C4-2B (cell line): Measurements from ENCODE around the gene POLR2F.

Experiments used
- H3K27ac ChIP-seq: fragments of 450-650 bp; 2 replicates; pipeline ENCODE4 v1.5.1; 2017
- ZFX ChIP-seq: fragments of 450-650 bp; IDR thresholded peaks from 2 replicates; pipeline ENCODE4 v1.6.1; 2017
- TF ChIP-seq, protein P1 (sequence below): fragments of 450-650 bp; conservative IDR thresholded peaks from 2 replicates; pipeline ENCODE4 v1.5.1; 2017; ENCODE audit warnings: mild to moderate bottlenecking

Gene POLR2F

DNA sequence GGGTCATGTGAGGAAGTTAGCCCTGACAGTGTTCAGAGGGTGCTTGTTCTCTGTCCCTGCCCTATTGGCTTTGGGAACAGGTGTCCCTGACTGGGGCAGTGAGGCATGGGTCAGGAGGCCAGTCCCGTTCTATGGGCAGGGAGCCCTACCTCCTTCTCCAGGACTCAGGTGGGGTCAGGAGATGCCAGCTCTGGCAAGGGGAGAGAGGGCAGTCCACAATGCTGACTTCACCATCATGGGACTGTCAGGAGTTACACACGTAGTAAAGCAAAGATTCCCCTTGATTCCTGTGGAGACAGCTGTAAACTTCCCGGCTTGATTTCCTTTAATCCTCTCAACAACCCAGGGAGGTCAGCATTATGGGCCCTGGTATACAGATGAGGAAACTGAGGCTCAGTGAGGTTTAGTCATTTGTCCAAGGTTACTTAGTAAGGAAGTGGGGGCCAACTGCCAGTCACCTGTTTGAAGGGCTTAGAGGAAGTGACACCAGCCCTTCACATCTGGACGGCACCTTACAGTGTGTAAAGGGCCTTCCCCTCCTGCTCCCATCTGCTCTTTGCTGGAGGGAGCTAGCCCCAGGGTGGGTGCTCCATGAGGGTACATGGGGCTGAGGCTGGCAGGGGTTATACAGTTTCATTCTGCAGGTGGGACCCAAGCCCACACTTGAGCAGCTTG, 35.5 kb upstream of the POLR2F start:
- H3K27ac ChIP-seq, result no peak overlapping the region
- TF ChIP-seq ZFX, result no peak
- TF ChIP-seq, protein P1, sequence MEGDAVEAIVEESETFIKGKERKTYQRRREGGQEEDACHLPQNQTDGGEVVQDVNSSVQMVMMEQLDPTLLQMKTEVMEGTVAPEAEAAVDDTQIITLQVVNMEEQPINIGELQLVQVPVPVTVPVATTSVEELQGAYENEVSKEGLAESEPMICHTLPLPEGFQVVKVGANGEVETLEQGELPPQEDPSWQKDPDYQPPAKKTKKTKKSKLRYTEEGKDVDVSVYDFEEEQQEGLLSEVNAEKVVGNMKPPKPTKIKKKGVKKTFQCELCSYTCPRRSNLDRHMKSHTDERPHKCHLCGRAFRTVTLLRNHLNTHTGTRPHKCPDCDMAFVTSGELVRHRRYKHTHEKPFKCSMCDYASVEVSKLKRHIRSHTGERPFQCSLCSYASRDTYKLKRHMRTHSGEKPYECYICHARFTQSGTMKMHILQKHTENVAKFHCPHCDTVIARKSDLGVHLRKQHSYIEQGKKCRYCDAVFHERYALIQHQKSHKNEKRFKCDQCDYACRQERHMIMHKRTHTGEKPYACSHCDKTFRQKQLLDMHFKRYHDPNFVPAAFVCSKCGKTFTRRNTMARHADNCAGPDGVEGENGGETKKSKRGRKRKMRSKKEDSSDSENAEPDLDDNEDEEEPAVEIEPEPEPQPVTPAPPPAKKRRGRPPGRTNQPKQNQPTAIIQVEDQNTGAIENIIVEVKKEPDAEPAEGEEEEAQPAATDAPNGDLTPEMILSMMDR, result no peak

DNA sequence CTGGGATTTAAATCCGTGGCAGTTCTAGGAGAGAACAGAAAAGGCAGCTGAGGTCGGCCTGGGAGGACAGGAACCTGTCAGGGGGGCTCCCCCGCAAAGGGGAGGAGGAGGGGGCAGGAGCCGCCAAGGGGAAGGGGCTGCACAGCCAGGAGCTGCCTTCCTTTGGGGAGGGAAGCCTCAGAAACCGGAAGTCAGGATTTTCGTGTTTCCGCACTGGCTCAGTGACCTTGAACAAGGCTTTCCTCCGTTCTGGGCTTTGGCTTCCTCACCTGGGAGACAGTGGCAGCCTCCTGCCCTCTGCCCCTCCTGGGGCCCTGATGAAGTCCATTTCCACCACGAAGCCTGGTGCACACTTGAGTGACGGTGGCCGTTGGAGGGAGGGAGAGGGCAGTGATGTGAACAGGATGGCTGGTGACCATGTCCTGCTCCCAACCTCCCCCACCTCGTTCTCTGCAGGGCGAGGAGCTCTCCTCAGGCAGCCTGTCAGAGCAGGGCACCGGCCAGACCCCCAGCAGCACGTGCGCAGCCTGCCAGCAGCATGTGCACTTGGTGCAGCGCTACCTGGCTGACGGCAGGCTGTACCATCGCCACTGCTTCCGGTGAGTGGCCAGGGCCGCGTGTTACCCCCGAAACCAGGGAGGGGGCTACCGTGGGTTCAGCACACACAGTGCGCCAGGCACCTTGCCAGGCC, 34.8 kb upstream of the POLR2F start:
- no peak for TF ChIP-seq ZFX
- TF ChIP-seq, protein P1, result no peak

DNA sequence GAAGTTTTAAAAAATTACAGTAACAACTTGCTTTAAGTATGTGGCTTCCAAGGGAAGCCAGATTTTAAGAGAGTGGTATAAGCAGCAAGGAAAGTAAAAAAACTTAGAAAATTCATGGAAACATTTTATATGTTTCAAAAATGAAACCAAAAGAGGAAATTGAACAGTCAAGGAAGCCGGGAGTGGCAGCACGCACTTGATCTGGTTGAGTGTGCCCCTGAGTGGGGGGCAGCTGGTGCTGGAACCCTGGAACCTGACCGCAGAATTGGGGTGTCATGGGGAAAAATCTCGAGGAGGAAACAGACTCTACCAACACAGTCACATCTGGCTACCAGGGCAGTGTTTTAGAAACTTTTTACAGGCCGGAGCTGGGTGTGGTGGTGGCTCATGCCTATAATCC, 33.4 kb upstream of the POLR2F start:
- no peak overlapping the region for H3K27ac ChIP-seq
- TF ChIP-seq, protein P1, result no peak
- TF ChIP-seq ZFX, result no peak

More for the DNA sequence above, 34.8 kb upstream of the POLR2F start:
- no peak overlapping the region for H3K27ac ChIP-seq

DNA sequence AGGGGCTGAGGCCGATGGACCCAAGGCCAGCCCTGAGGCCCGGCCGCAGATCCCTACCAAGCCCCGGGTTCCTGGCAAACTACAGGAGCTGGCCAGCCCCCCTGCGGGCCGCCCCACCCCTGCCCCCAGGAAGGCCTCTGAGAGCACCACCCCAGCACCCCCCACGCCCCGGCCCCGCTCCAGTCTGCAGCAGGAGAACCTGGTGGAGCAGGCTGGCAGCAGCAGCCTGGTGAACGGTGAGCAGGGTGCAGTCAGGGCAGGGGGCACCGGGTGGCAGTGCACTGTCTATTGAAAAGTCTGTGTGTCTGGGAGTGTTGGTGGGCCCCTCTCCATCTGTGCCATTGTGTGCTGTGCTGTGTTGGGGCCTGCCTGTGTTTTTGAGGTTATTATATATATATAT, 31.3 kb upstream of the POLR2F start:
- H3K27ac ChIP-seq, result no peak overlapping the region
- no peak for TF ChIP-seq ZFX
- TF ChIP-seq, protein P1, result no peak

DNA sequence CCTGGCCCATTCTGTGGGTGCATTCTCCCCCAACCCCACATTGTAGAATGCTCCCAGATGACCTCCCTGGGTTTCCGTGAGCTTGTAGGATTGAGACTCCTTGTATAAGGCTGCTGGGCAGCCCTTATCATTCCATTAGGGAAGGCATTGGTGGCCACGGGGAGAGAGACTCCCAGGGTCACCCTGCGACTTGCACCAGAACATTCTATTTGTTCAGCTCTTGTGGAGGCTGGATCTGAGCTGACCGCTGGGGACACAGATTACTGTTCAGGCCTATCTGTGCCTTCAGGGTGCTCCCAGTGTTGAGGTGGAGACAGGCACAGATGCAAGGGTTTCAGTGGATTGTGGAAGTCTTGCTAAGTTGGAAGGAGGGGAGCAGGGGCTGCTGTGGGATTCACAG, 29.6 kb upstream of the POLR2F start:
- TF ChIP-seq ZFX, result no peak
- TF ChIP-seq, protein P1, result no peak
- H3K27ac ChIP-seq, result no peak overlapping the region

DNA sequence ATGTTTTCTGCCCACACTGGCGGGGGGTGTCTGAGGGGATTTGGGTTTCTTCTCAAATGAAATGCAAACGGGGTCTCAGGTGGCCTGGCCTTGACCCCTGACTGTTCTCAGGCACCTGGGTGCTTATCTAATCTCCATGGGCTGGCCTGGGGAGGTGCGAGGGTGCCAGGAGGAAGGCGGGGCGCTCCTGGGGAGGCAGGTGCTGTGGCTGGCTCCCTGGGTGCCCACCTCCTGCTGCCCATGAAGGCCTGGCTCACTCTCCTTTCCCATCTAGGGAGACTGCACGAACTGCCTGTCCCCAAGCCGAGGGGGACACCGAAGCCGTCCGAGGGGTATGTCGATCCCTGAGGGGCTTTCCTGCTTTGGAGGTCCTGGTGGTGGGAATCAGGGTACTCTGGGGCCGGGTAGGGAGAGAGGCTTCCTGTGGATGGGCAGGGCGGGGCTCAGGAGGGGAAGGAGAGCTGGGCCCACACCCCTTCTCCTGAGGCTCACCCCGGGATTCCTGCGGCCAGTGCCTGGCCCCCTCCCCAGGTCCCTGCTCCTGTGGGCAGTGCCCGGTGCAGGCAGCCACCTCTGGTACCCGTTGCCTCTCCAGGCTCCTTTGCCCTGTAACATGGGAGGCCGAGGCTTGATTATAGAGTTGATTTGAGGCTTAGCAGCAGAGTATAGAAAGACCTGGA, 29.0 kb upstream of the POLR2F start:
- no peak overlapping the region for H3K27ac ChIP-seq
- TF ChIP-seq, protein P1, result no peak
- no peak for TF ChIP-seq ZFX

DNA sequence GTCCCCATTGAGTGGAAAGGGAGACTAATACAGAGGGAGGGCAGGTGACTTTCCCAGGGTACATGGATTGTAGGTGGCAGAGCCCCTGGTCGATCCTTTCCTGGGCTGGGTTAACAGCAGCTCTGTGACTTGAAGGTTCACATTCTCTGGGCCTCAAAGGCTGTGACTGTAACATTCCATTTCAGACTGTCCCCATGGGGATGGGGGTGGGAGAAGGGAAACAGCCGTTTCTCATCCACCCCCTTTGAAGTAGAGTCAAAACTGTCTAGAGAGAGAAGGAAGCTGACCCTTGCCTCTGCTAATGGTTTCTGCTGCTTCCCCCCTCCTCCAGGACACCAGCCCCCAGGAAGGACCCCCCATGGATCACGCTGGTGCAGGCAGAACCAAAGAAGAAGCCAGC, 28.2 kb upstream of the POLR2F start:
- no peak for TF ChIP-seq ZFX
- TF ChIP-seq, protein P1, result no peak
- H3K27ac ChIP-seq, result no peak overlapping the region
